Neutrophil (primary cell): Measurements from ENCODE around the gene GPNMB.
A peak's percentile ranks its signal among the peaks of the same experiment; 100 is the strongest.

Experiments
- H3K27ac ChIP-seq: fragments of 200-600 bp; sonication (generic); 2 replicates; pipeline ENCODE4 v1.5.1; 2016; ENCODE audit warnings: mild to moderate bottlenecking, moderate library complexity
- H3K27me3 ChIP-seq: fragments of 200-600 bp; sonication (generic); 2 replicates; pipeline ENCODE4 v1.6.0; 2016; ENCODE audit warnings: mild to moderate bottlenecking
- H3K36me3 ChIP-seq: fragments of 200-600 bp; sonication (generic); 2 replicates; pipeline ENCODE4 v1.5.1; 2017
- H3K4me1 ChIP-seq, 2 experiments: fragments of 200-600 bp in 1 of 2; sonication (generic) in 1 of 2; 1 replicate in 1 of 2; 2 replicates in 1 of 2; pipeline versions ENCODE4 v1.5.1 to v1.6.1; 2013 to 2016; ENCODE audit warnings: low read depth in 1 of 2, low read length in 1 of 2, mild to moderate bottlenecking in 1 of 2, moderate library complexity in 1 of 2; ENCODE audit not compliant: control insufficient read depth in 1 of 2, insufficient read depth in 1 of 2
- H3K4me3 ChIP-seq, 2 experiments: fragments of 200-600 bp in 1 of 2; sonication (generic) in 1 of 2; 1 replicate in 1 of 2; 2 replicates in 1 of 2; pipeline ENCODE4 v1.5.1; 2013 to 2016; ENCODE audit warnings: low read depth in 1 of 2, low read length in 1 of 2, mild to moderate bottlenecking in 1 of 2, moderate library complexity in 1 of 2
- H3K9me3 ChIP-seq: fragments of 200-600 bp; sonication (generic); 2 replicates; pipeline ENCODE4 v1.5.1; 2016
- CTCF ChIP-seq: fragments of 200-600 bp; sonication (generic); IDR thresholded peaks from 2 replicates; pipeline ENCODE4 v1.5.1; 2016; ENCODE audit warnings: antibody characterized with exemption

The GPNMB gene

GRCh38 chr7:23205909-23206767 is 40.4 kb upstream of the GPNMB start:
- no peak for TF ChIP-seq CTCF
- peaks cover 12% of the 10 kb centered on the region for H3K27me3 ChIP-seq
- peak overlapping the region; percentile 61 to 62 for H3K4me3 ChIP-seq
- peak overlapping the region; percentile 66 for H3K27ac ChIP-seq
- peaks cover 12% of the 10 kb centered on the region for H3K36me3 ChIP-seq
- no peaks in the 10 kb centered on the region for H3K9me3 ChIP-seq
- H3K4me1 ChIP-seq: peaks cover 49 to 56% of the 10 kb centered on the region in 2 experiments

GRCh38 chr7:23207021-23207420 is 39.6 kb upstream of the GPNMB start:
- Histone ChIP-seq H3K4me1 (peaks cover 52 to 57% of the 10 kb centered on the region in 2 experiments), H3K27ac (peak overlapping the region; percentile 66), H3K36me3 (peaks cover 3% of the 10 kb centered on the region)

GRCh38 chr7:23207884-23208283 is 38.7 kb upstream of the GPNMB start:
- Histone ChIP-seq H3K4me1 (peaks cover 52 to 57% of the 10 kb centered on the region in 2 experiments), H3K4me3 (no peak overlapping the region), H3K9me3 (no peaks in the 10 kb centered on the region), H3K27me3 (peaks cover 12% of the 10 kb centered on the region), H3K36me3 (no peaks in the 10 kb centered on the region), H3K27ac (peak overlapping the region; percentile 66)
- no peak for TF ChIP-seq CTCF

More at GRCh38 chr7:23207021-23207420, 39.6 kb upstream of the GPNMB start:
- H3K27me3 ChIP-seq: peaks cover 12% of the 10 kb centered on the region
- H3K9me3 ChIP-seq: no peaks in the 10 kb centered on the region
- TF ChIP-seq CTCF: no peak
- peak overlapping the region; percentile 61 to 62 for H3K4me3 ChIP-seq

GRCh38 chr7:23208316-23208715 is 38.3 kb upstream of the GPNMB start:
- Histone ChIP-seq H3K27ac (peak overlapping the region; percentile 66), H3K4me1 (peaks cover 52 to 57% of the 10 kb centered on the region in 2 experiments), H3K4me3 (no peak overlapping the region), H3K36me3 (no peaks in the 10 kb centered on the region), H3K27me3 (peaks cover 12% of the 10 kb centered on the region), H3K9me3 (no peaks in the 10 kb centered on the region)
- TF ChIP-seq CTCF: no peak

- H3K27me3 ChIP-seq: peaks cover 6% of the 10 kb centered on the region
- H3K9me3 ChIP-seq: no peaks in the 10 kb centered on the region
- no peaks in the 10 kb centered on the region for H3K36me3 ChIP-seq
- TF ChIP-seq CTCF: no peak
- H3K4me1 ChIP-seq: peaks cover 51 to 57% of the 10 kb centered on the region in 2 experiments
- H3K27ac ChIP-seq: peak overlapping the region; percentile 76
- no peak overlapping the region for H3K4me3 ChIP-seq
Observed at GRCh38 chr7:23210506-23210905, 36.1 kb upstream of the GPNMB start.
